Caco-2 (cell line): ENCODE measurements around the gene UBTD2. TPM values are rescaled to one million over a fixed set of nuclear protein-coding genes. Genes with fewer than 3 reads are reported as not detected.

Experiments used
- BruUV-seq: library from RNA; stranded (reverse); fragments of 400-500 nt; replicated peaks from 2 replicates; lab custom pipeline; 2021; lab: Mats Ljungman, UMichigan
- CTCF ChIA-PET: fragments of 300-600 bp; sonication (Branson Sonifier 250); formaldehyde crosslinking; loops from one replicate; lab custom pipeline; 2022; ENCODE audit warnings: antibody characterized with exemption; lab: Charles Lee
- POLR2A ChIA-PET: fragments of 300-600 bp; sonication (Branson Sonifier 250); formaldehyde crosslinking; loops from one replicate; lab custom pipeline; 2022; ENCODE audit warnings: antibody characterized with exemption; lab: Charles Lee
- DNase-seq, 2 experiments: peaks; one replicate each; pipeline versions ENCODE4 v3.0.0 to v3.0.0-alpha.2; 2020 to 2022
- H3K27me3 ChIP-seq: replicated peaks from 2 replicates; pipeline ENCODE4 v1.6.0; 2011; ENCODE audit warnings: low read length; ENCODE audit not compliant: control insufficient read depth, insufficient read depth
- H3K36me3 ChIP-seq: 2 replicates; pipeline ENCODE4 v1.5.1; 2011; ENCODE audit warnings: low read length; ENCODE audit not compliant: control insufficient read depth, insufficient read depth
- H3K4me1 ChIP-seq: fragments of 250-450 bp; sonication (Bioruptor Pico); 2 replicates; pipeline ENCODE4 v1.5.1; 2020; ENCODE audit warnings: mild to moderate bottlenecking
- H3K4me3 ChIP-seq: 2 replicates; pipeline ENCODE4 v1.5.1; 2011; ENCODE audit warnings: low read depth, mild to moderate bottlenecking, control low read depth, low read length
- H3K9me3 ChIP-seq: fragments of 250-450 bp; sonication (Bioruptor Pico); 2 replicates; pipeline ENCODE4 v1.5.1; 2020; ENCODE audit warnings: mild to moderate bottlenecking, moderate library complexity
- H3K27ac Mint-ChIP-seq: one replicate; pipeline ENCODE4 v1.8.0; 2022; ENCODE audit warnings: mixed read lengths; ENCODE audit not compliant: unreplicated experiment
- H3K27me3 Mint-ChIP-seq: one replicate; pipeline ENCODE4 v1.8.0; 2022; ENCODE audit warnings: mixed read lengths; ENCODE audit not compliant: insufficient read depth, unreplicated experiment
- H3K36me3 Mint-ChIP-seq: one replicate; pipeline ENCODE4 v1.8.0; 2022; ENCODE audit warnings: mild to moderate bottlenecking, mixed read lengths; ENCODE audit not compliant: insufficient read depth, unreplicated experiment
- H3K4me1 Mint-ChIP-seq: one replicate; pipeline ENCODE4 v1.8.0; 2022; ENCODE audit warnings: low read depth, mixed read lengths; ENCODE audit not compliant: unreplicated experiment
- H3K4me3 Mint-ChIP-seq: one replicate; pipeline ENCODE4 v1.8.0; 2022; ENCODE audit warnings: mild to moderate bottlenecking, moderate library complexity, mixed read lengths; ENCODE audit not compliant: unreplicated experiment
- H3K9me3 Mint-ChIP-seq: one replicate; pipeline ENCODE4 v1.8.0; 2022; ENCODE audit warnings: mixed read lengths; ENCODE audit not compliant: unreplicated experiment
- CTCF ChIP-seq, 2 experiments: fragments of 200-600 bp in 1 of 2; IDR thresholded peaks; 1 replicate in 1 of 2; 2 replicates in 1 of 2; pipeline versions ENCODE4 v1.5.1 to v1.8.0; 2011 to 2022; ENCODE audit warnings: antibody characterized with exemption in 1 of 2, control low read depth in 1 of 2, inconsistent platforms in 1 of 2, low read depth in 1 of 2, low read length in 1 of 2, mild to moderate bottlenecking in 1 of 2, moderate library complexity in 1 of 2; ENCODE audit not compliant: insufficient read depth in 1 of 2, severe bottlenecking in 1 of 2, unreplicated experiment in 1 of 2
- intact Hi-C: fragments of 100-400 bp; cut with micrococcal nuclease; formaldehyde crosslinking; loops from one replicate; pipeline ENCODE4 v1.10.0; 2022; ENCODE audit not compliant: unreplicated experiment
- total RNA-seq: library from RNA; stranded (reverse); gene quantifications from 2 replicates; pipeline ENCODE4 v1.2.3, GENCODE V29; 2022

UBTD2 gene
- total RNA-seq, 1 experiment from 2014 or later: 32.4 TPM

DNA sequence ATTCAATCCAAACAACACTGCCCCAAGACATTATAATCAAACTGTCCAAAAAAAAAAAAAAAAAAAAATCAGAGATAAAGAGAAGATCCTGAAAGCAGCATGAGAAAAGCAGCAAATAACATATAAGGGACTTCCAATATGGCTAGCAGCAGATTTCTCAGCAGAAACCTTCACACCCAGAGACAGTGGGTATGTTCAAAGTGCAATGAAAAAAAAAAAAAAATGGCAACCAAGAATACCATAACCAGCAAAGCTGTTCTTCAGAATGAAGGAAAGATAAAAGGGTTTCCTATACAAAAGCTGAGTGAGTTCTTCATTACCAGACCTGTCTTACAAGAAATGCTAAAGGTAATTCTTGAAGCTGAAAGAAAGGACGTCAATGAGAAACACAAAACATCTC lies 32.1 kb downstream of the UBTD2 start:
- no peak overlapping the region for H3K27ac Mint-ChIP-seq
- no TSS peak for BruUV-seq

DNA sequence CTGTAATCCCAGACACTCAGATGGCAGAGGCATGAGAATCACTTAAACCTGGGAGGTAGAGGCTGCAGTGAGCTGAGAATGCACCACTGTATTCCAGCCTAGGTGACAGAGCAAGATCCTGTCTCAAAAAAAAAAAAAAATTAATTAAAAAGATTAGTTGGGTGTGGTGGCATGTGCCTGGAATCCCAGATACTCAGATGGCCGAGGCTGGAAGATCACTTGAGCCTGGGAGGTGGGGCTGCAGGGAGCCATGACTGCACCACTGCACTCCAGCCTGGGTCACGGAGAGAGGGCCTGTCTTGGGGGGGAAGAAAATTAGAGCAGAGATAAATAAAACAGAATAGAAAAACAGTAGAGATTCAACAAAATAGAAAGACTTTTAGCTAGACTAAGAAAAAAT lies 34.9 kb downstream of the UBTD2 start:
- intact Hi-C loops: no loop called here
- no peak for TF ChIP-seq CTCF (IDR thresholded peaks at IDR 0.05; ENCODE audit: insufficient read depth in 1 of 2, low read depth in 1 of 2, low read length in 1 of 2, severe bottlenecking in 1 of 2, unreplicated experiment in 1 of 2)
- no peak for DNase-seq
- H3K4me3 Mint-ChIP-seq: no peak overlapping the region
- Histone ChIP-seq H3K4me3 (no peak overlapping the region), H3K9me3 (peaks cover 4% of the 10 kb centered on the region; the same call in 1 of the 2 replicates), H3K36me3 (no peaks in the 10 kb centered on the region), H3K27me3 (no peaks in the 10 kb centered on the region), H3K4me1 (no peaks in the 10 kb centered on the region)
- H3K4me1 Mint-ChIP-seq: peaks cover 7% of the 10 kb centered on the region
- H3K27ac Mint-ChIP-seq: no peak overlapping the region
- H3K9me3 Mint-ChIP-seq: peaks cover 9% of the 10 kb centered on the region
- peaks cover 48% of the 10 kb centered on the region for H3K36me3 Mint-ChIP-seq
- no peaks in the 10 kb centered on the region for H3K27me3 Mint-ChIP-seq
- POLR2A ChIA-PET: no interaction called here
- BruUV-seq: no TSS peak
- CTCF ChIA-PET: interaction anchor here (0.6 kb wide), 1 partner anchor 65 kb away, joined by 4 read pairs; no protein-coding TSS in a partner anchor

More for the DNA sequence above, 32.1 kb downstream of the UBTD2 start:
- Histone ChIP-seq H3K9me3 (peaks cover 4% of the 10 kb centered on the region; the same call in 1 of the 2 replicates), H3K27me3 (no peaks in the 10 kb centered on the region), H3K4me1 (no peaks in the 10 kb centered on the region), H3K36me3 (no peaks in the 10 kb centered on the region; the same call in 1 of the 2 replicates), H3K4me3 (no peak overlapping the region)
- no peaks in the 10 kb centered on the region for H3K27me3 Mint-ChIP-seq
- peaks cover 55% of the 10 kb centered on the region for H3K36me3 Mint-ChIP-seq
- CTCF ChIA-PET: no interaction called here
- H3K9me3 Mint-ChIP-seq: peaks cover 9% of the 10 kb centered on the region
- intact Hi-C loops: no loop called here
- DNase-seq: no peak
- TF ChIP-seq CTCF (IDR thresholded peaks at IDR 0.05; ENCODE audit: insufficient read depth in 1 of 2, low read depth in 1 of 2, low read length in 1 of 2, severe bottlenecking in 1 of 2, unreplicated experiment in 1 of 2): no peak
- POLR2A ChIA-PET: no interaction called here
- H3K4me3 Mint-ChIP-seq: no peak overlapping the region
- peaks cover 7% of the 10 kb centered on the region for H3K4me1 Mint-ChIP-seq

- H3K27ac Mint-ChIP-seq: no peak overlapping the region
- TF ChIP-seq CTCF (IDR thresholded peaks at IDR 0.05; ENCODE audit: insufficient read depth in 1 of 2, low read depth in 1 of 2, low read length in 1 of 2, severe bottlenecking in 1 of 2, unreplicated experiment in 1 of 2): no peak
- H3K4me1 ChIP-seq: no peaks in the 10 kb centered on the region
Observed at GRCh38 chr5:172245703-172246125, 37.9 kb downstream of the UBTD2 start.

More at GRCh38 chr5:172245703-172246125, 37.9 kb downstream of the UBTD2 start:
- no peaks in the 10 kb centered on the region for H3K9me3 Mint-ChIP-seq
- no peaks in the 10 kb centered on the region for H3K27me3 Mint-ChIP-seq
- Histone ChIP-seq H3K27me3 (no peaks in the 10 kb centered on the region), H3K36me3 (peaks cover 1% of the 10 kb centered on the region; the same call in 1 of the 2 replicates), H3K9me3 (no peaks in the 10 kb centered on the region), H3K4me3 (no peak overlapping the region)
- peaks cover 40% of the 10 kb centered on the region for H3K36me3 Mint-ChIP-seq
- peaks cover 8% of the 10 kb centered on the region for H3K4me1 Mint-ChIP-seq
- no peak overlapping the region for H3K4me3 Mint-ChIP-seq
- no TSS peak for BruUV-seq
- intact Hi-C loops: no loop called here
- DNase-seq: no peak
- POLR2A ChIA-PET: no interaction called here
- CTCF ChIA-PET: no interaction called here
